K562 (cell line): Measurements from ENCODE around the gene VMP1. TPM values are rescaled to one million over a fixed set of nuclear protein-coding genes. Genes with fewer than 3 reads are reported as not detected.

Experiments used
- BACH1 ChIP-seq: fragments of 200-800 bp; sonication (Bioruptor generic); IDR thresholded peaks from 2 replicates; pipeline ENCODE4 v1.6.1; 2016; ENCODE audit warnings: missing genetic modification characterization, missing compliant biosample characterization
- ELF2 ChIP-seq: fragments of 250-450 bp; sonication (Bioruptor Pico); IDR thresholded peaks from 2 replicates; pipeline ENCODE4 v1.5.0; 2021; ENCODE audit warnings: mild to moderate bottlenecking
- HNRNPK ChIP-seq: fragments of 200-400 bp; formaldehyde crosslinking; IDR thresholded peaks from one replicate; pipeline ENCODE4 v1.6.1; 2018; ENCODE audit warnings: mild to moderate bottlenecking, low read depth, low read length; ENCODE audit not compliant: poor library complexity, severe bottlenecking
- NR2C2 ChIP-seq, 2 experiments: fragments of 200-800 bp in 1 of 2; sonication (Bioruptor generic) in 1 of 2; sonication (generic) in 1 of 2; formaldehyde crosslinking in 1 of 2; IDR thresholded peaks; 2 replicates each; pipeline versions ENCODE4 v1.6.1 to v1.8.0; 2016 to 2022; ENCODE audit warnings: mild to moderate bottlenecking in 1 of 2, missing compliant biosample characterization in 1 of 2, missing genetic modification characterization in 1 of 2, missing genetic modification reagents in 1 of 2
- POLR2A ChIP-seq: fragments of 450-650 bp; conservative IDR thresholded peaks from 2 replicates; pipeline ENCODE4 v1.6.1; 2016
- SP2 ChIP-seq: IDR thresholded peaks from 2 replicates; pipeline ENCODE4 v1.6.1; 2011; ENCODE audit warnings: mild to moderate bottlenecking, low read depth, low read length, moderate library complexity; ENCODE audit not compliant: poor library complexity, severe bottlenecking; ENCODE audit errors: extremely low read depth
- SRSF3 ChIP-seq: fragments of 200-400 bp; formaldehyde crosslinking; IDR thresholded peaks from 2 replicates; pipeline ENCODE4 v1.6.1; 2016; ENCODE audit warnings: mild to moderate bottlenecking, low read length, moderate library complexity; ENCODE audit not compliant: insufficient read depth
- TARDBP ChIP-seq: fragments of 450-650 bp; IDR thresholded peaks from 2 replicates; pipeline ENCODE4 v1.6.1; 2016
- TCF7 ChIP-seq: sonication (generic); IDR thresholded peaks from 2 replicates; pipeline ENCODE4 v1.6.1; 2016; ENCODE audit warnings: antibody characterized with exemption, borderline replicate concordance
- USF2 ChIP-seq: sonication (generic); formaldehyde crosslinking; IDR thresholded peaks from 2 replicates; pipeline ENCODE4 v1.5.0; 2020; ENCODE audit warnings: missing genetic modification reagents
- ZBTB33 ChIP-seq: sonication (generic); formaldehyde crosslinking; IDR thresholded peaks from 2 replicates; pipeline ENCODE4 v1.8.1; 2023; ENCODE audit warnings: mild to moderate bottlenecking, missing genetic modification reagents
- ZNF143 ChIP-seq: sonication (generic); formaldehyde crosslinking; IDR thresholded peaks from 2 replicates; pipeline ENCODE4 v1.9.0; 2022; ENCODE audit warnings: mild to moderate bottlenecking, missing genetic modification reagents
- ZNF175 ChIP-seq: fragments of 200-800 bp; sonication (Bioruptor generic); IDR thresholded peaks from 2 replicates; pipeline ENCODE4 v1.6.1; 2016; ENCODE audit warnings: low read depth, mild to moderate bottlenecking, missing genetic modification characterization, missing compliant biosample characterization
- ZNF408 ChIP-seq: fragments of 250-450 bp; sonication (Bioruptor Pico); IDR thresholded peaks from 2 replicates; pipeline ENCODE4 v1.4.0; 2020; ENCODE audit warnings: low read depth, mild to moderate bottlenecking, moderate library complexity
- ZNF780A ChIP-seq: fragments of 250-450 bp; sonication (Bioruptor Pico); IDR thresholded peaks from 2 replicates; pipeline ENCODE4 v1.5.0; 2021; ENCODE audit warnings: mild to moderate bottlenecking
- polyA plus RNA-seq, 8 experiments: library from polyadenylated mRNA; depleted of rRNA in 4 of 8; stranded (reverse) in 5 of 8; unstranded in 3 of 8; fragments of >200 nt; fragmentation: Nextera tagmentation in 2 of 8; fragmentation: Illumina TruSeq in 1 of 8; extraction: Ambion mirVana in 2 of 8; extraction: Trizol in 1 of 8; gene quantifications; 2 replicates each; pipeline versions ENCODE4 v1.2.1 to v1.2.3, GENCODE V29; 2011 to 2014; ENCODE audit warnings: inconsistent platforms in 1 of 8, missing spikeins in 1 of 8
- total RNA-seq, 7 experiments: library from RNA; depleted of rRNA in 6 of 7; stranded (reverse); fragments of >200 nt in 6 of 7; fragmentation: Illumina TruSeq in 2 of 7; extraction: Trizol in 2 of 7; gene quantifications; 2 replicates each; pipeline versions ENCODE4 v1.2.1 to v1.2.3, GENCODE V29; 2011 to 2021; ENCODE audit warnings: low replicate concordance in 1 of 7
- TF ChIP-seq, protein P1 (sequence below): fragments of 250-450 bp; sonication (Bioruptor Pico); IDR thresholded peaks from 2 replicates; pipeline ENCODE4 v1.5.0; 2021
- TF ChIP-seq, protein P2 (sequence below): sonication (generic); formaldehyde crosslinking; IDR thresholded peaks from 2 replicates; pipeline ENCODE4 v1.8.0; 2022; ENCODE audit warnings: mild to moderate bottlenecking, missing genetic modification reagents
- TF ChIP-seq, protein P3 (sequence below): fragments of 250-450 bp; sonication (Bioruptor Pico); IDR thresholded peaks from 2 replicates; pipeline ENCODE4 v1.8.0; 2021; ENCODE audit warnings: moderate library complexity, mild to moderate bottlenecking, inconsistent platforms

Gene VMP1
- total and polyA plus RNA-seq, 9 of the 15 experiments (the other 6 are each of a cell fraction or from before 2014, with no cell fraction given), result 123 to 304 (median 151) TPM

DNA sequence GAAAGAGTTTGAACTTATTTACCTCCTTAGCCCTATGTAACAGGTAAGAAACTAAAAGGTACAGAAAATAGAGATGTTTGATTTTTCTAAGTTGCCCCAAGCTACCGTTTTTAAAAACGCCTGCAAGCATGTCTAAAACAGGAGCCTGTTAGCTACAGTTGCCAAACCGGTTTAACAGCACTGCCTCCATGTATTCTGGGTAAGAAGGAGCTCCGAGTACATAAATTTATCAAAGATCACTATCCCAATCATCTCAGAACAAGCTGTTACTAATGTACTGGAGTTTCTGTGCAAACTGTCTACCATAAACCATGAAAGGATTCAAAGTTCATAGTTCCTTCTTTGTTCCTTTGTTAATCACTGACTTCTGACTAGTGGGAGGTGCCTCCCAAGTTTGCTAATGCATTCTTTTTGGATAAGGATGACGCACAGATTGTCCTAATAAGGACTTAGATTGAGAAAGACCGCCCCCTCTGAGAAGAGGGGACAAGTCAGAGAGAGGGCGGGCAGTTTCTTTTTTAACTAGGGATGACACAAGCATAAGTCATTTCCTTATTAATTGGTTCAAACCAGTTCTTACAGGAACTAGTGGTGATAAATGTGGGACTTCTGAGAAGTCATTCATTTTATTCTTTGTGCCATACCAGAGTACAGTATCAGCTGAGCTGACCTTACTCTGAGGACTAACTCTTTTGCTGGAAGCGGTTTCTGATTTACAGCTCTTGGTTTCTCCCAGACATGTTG lies 130.0 kb downstream of the VMP1 start (continued):
- no peak for TF ChIP-seq ZBTB33 (CRISPR knock-in tag)
- TF ChIP-seq TCF7, result no peak
- TF ChIP-seq, protein P1, sequence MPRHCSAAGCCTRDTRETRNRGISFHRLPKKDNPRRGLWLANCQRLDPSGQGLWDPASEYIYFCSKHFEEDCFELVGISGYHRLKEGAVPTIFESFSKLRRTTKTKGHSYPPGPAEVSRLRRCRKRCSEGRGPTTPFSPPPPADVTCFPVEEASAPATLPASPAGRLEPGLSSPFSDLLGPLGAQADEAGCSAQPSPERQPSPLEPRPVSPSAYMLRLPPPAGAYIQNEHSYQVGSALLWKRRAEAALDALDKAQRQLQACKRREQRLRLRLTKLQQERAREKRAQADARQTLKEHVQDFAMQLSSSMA (CRISPR knock-in tag), result no peak
- TF ChIP-seq NR2C2 (CRISPR knock-in tag; IDR thresholded peaks at IDR 0.05), result no peak
- TF ChIP-seq NR2C2 (tag; IDR thresholded peaks at IDR 0.05), result peak; percentile 96
- no peak for TF ChIP-seq ZNF143 (CRISPR knock-in tag)
- TF ChIP-seq SRSF3, result no peak
- 0 out of 2 replicates have a peak, but pooled peaks have one; percentile 57 for TF ChIP-seq ELF2 (CRISPR knock-in tag)
- peak; percentile 98 for TF ChIP-seq ZNF175 (CRISPR knock-in tag)
- peak; percentile 99 for TF ChIP-seq POLR2A
- TF ChIP-seq, protein P2, sequence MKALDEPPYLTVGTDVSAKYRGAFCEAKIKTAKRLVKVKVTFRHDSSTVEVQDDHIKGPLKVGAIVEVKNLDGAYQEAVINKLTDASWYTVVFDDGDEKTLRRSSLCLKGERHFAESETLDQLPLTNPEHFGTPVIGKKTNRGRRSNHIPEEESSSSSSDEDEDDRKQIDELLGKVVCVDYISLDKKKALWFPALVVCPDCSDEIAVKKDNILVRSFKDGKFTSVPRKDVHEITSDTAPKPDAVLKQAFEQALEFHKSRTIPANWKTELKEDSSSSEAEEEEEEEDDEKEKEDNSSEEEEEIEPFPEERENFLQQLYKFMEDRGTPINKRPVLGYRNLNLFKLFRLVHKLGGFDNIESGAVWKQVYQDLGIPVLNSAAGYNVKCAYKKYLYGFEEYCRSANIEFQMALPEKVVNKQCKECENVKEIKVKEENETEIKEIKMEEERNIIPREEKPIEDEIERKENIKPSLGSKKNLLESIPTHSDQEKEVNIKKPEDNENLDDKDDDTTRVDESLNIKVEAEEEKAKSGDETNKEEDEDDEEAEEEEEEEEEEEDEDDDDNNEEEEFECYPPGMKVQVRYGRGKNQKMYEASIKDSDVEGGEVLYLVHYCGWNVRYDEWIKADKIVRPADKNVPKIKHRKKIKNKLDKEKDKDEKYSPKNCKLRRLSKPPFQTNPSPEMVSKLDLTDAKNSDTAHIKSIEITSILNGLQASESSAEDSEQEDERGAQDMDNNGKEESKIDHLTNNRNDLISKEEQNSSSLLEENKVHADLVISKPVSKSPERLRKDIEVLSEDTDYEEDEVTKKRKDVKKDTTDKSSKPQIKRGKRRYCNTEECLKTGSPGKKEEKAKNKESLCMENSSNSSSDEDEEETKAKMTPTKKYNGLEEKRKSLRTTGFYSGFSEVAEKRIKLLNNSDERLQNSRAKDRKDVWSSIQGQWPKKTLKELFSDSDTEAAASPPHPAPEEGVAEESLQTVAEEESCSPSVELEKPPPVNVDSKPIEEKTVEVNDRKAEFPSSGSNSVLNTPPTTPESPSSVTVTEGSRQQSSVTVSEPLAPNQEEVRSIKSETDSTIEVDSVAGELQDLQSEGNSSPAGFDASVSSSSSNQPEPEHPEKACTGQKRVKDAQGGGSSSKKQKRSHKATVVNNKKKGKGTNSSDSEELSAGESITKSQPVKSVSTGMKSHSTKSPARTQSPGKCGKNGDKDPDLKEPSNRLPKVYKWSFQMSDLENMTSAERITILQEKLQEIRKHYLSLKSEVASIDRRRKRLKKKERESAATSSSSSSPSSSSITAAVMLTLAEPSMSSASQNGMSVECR (CRISPR knock-in tag), result no peak
- no peak for TF ChIP-seq ZNF780A
- TF ChIP-seq TARDBP, result no peak
- TF ChIP-seq, protein P3, sequence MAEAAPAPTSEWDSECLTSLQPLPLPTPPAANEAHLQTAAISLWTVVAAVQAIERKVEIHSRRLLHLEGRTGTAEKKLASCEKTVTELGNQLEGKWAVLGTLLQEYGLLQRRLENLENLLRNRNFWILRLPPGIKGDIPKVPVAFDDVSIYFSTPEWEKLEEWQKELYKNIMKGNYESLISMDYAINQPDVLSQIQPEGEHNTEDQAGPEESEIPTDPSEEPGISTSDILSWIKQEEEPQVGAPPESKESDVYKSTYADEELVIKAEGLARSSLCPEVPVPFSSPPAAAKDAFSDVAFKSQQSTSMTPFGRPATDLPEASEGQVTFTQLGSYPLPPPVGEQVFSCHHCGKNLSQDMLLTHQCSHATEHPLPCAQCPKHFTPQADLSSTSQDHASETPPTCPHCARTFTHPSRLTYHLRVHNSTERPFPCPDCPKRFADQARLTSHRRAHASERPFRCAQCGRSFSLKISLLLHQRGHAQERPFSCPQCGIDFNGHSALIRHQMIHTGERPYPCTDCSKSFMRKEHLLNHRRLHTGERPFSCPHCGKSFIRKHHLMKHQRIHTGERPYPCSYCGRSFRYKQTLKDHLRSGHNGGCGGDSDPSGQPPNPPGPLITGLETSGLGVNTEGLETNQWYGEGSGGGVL, result no peak
- no peak for TF ChIP-seq HNRNPK
- no peak for TF ChIP-seq SP2
- peak; percentile 95 for TF ChIP-seq BACH1 (tag)
- TF ChIP-seq USF2, result no peak
- TF ChIP-seq ZNF408, result no peak
